Inflammatory macrophage treated with lipopolysaccharide for 1 hour (primary cell): Measurements from ENCODE around the gene FBXL13.
"Not testable (repeated sequence)": the region's sequence is repeated elsewhere in the genome, so short reads cannot be mapped to it uniquely, and the experiment has no call there.

Experiments
- DNase-seq, 2 donors: peaks; one replicate each; pipeline ENCODE4 v3.0.0-alpha.2; 2020 to 2022

Gene FBXL13

GRCh38 chr7:102931757-102932156, 142.8 kb downstream of the FBXL13 start:
- no peak for DNase-seq

DNA sequence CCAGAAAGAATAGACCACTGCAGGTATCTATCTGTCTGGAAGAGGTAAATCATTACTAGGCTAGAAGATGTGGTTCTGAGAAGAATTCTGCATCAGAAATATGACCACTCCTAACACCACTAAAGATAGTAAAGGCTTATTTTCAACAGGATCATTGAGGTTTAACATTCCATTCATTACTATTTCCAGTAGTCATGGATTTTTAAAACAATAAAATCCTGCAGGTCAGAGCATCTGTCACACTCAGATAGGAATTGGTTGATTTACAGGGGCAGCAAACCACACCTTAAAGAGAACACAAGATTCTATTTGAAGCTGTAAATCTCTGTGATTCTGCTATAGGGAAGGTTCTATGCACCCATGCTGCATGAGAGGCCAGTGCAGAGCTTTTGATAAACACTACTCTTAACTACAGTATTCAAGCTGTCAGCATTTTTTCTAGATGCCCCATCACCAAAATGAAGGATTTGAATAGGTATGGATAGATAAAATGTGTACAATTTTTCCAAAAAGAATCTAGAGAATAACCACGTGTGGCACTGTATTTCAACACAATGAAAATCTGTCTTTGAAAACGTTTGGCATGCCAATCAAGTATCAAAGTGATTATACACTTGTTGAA, 147.2 kb downstream of the FBXL13 start:
- no peak for DNase-seq

GRCh38 chr7:102926783-102927140, 147.8 kb downstream of the FBXL13 start:
- DNase-seq, result no peak

- DNase-seq, result no peak
Measured at GRCh38 chr7:102925976-102926782, 148.4 kb downstream of the FBXL13 start.

DNA sequence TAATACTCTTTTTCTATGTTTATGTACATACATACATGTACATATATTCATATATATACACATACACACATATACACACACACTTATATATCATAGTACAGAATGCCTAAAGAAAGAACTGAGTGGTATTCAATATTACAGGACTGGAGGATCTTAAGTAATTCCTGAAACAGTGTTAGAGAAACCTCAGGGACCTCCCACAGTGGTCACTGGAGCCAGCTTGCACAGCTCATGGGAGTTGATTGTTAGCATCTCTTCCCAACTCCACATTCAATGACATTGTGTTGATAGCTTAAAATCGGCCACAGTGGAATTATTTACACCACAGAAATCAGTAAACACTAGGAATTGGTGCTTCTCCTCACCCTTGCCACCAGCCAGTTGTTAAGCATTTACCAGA, 155.8 kb downstream of the FBXL13 start:
- DNase-seq, result no peak

GRCh38 chr7:102917436-102918353, 156.9 kb downstream of the FBXL13 start:
- DNase-seq, result no peak

DNA sequence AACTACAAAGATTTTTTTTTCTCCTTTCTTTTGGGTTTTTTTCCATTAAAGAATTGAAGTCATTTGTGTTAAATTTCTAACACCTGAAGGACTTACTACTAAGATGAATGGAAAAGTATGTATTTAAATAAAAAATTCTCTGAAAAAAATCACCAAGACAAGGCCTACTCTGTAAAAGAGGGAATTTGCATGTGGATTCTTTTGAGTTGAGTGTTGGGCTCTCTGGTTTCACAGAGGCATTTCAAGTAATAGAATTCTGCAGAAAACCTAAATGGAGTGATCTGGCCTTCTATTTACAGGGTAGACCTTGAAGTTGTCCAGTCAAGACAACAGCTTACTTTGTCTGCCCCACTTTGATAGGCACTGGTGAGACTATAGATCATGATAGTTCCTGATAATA, 157.7 kb downstream of the FBXL13 start:
- DNase-seq, result no peak

DNA sequence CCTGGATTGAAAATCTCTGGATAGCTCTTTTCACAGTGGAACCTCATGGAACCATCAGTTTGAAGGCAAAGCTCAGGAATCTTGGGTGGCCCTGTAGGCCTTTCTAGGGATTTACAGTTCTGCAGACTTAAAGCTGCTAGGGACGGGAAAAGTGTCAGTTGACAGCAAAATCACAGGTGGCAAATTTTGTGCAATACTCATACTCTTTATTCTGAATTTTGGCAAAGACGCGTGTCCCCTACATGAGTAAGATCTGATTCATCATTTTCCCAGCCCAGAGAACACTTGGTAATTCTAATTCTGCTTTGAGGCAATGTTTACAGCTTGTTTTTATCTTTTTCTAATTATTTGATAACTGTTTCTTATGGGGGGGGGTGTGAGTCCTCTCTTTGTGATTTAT, 158.2 kb downstream of the FBXL13 start:
- no peak for DNase-seq

DNA sequence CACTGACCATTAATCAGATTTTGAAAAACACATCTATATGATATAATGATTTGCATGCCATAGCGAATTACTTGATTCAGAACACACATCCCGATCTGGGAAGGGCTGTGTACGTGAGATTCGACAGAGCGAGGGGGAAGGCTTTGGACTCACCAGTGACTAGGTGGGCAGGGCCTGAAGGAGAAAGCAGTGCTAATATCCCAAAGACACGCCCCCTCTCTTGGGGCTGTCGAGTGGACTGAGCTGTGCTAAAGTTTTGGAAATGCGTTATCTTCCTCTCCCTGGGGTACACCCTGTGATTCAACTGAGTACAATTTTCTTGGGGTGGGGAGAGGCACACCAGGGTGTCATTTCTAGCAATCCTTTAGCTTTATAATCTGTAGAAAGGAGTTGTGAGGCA, 160.0 kb downstream of the FBXL13 start:
- no peak for DNase-seq

DNA sequence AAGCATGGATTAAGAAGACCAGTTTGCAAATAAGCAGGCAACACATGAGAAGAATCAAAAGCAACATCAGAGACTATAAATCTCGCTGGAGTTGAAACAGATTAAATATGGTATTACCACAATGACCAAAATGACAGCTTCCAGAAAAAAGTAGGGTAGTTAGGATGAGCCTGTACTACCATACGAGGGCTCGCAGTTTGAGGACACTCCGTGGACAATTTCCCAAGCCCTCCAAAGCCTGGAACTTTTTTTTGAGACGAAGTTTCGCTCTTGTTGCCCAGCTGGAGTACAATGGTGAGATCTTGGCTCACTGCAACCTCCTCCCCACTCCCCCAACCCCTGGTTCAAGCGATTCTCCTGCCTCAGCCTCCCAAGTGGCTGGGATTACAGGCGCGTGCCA, 160.8 kb downstream of the FBXL13 start:
- no peak for DNase-seq

GRCh38 chr7:102912742-102913141, 161.9 kb downstream of the FBXL13 start, which contains the start of gene LRRC17:
Gene LRRC17 (plus strand): TSS chr7:102913000. CDS start chr7:102933914, 20,914 bp downstream.
- DNase-seq, result no peak

- no peak for DNase-seq
Measured at GRCh38 chr7:102908676-102909075, 165.9 kb downstream of the FBXL13 start.

GRCh38 chr7:102903576-102903975, 171.0 kb downstream of the FBXL13 start:
- not testable (repeated sequence) for DNase-seq

- not testable (repeated sequence) for DNase-seq
Measured at GRCh38 chr7:102902052-102902451, 172.5 kb downstream of the FBXL13 start.

- DNase-seq, result peak; percentile 32 to 45
Measured at GRCh38 chr7:102898532-102898859, 176.1 kb downstream of the FBXL13 start.

DNA sequence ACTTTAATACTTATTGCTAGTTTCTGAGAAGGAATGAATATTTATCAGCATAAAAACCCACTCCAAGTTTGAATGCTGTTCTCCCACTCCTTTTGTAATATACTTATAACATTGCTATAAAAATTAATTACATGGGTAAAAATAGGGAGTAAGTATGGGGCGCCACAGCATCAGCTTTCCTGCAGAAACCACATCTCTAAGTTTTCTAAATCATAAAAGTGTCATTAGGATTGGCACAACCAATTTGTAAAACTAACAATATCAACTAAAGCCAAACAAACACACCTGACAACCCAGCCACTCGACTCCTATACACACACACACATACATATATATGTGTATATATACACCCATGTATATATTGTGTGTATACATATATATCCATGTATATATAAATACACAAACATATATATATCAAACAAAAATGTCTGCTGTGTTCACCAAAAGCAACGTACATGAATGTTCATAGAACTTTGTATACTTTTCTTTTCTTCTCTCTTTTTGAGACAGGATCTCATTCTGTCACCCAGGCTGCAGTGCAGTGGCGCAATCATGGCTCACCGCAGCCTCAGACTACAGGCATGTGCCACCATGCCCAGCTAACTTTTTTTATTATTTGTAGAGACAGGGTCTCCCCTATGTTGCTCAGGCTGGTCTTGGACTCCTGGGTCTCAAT, 176.6 kb downstream of the FBXL13 start:
- DNase-seq, result peak in 1 of 2 donors; percentile 28

DNA sequence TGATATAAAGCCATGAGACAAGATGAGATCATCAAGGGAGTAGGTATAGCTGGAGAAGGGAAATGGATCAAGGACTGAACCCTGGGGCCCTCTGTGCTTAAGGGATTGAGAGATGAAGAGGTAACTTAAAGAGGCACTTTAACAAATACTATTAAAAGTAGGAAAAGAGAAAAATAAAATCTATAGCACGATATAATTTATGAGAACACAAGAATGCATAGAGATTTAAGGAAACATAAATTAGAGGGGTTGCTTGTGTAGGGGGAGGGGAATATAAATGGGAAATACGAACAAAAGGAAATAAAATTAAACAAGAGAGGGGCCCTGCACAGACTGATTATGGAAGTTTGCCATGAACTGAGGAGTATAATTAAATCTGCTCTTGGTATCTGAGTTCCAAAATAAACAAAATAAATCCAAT, 177.4 kb downstream of the FBXL13 start:
- DNase-seq, result no peak

GRCh38 chr7:102896585-102896984, 178.0 kb downstream of the FBXL13 start:
- peak in 1 of 2 donors; percentile 14 for DNase-seq

DNA sequence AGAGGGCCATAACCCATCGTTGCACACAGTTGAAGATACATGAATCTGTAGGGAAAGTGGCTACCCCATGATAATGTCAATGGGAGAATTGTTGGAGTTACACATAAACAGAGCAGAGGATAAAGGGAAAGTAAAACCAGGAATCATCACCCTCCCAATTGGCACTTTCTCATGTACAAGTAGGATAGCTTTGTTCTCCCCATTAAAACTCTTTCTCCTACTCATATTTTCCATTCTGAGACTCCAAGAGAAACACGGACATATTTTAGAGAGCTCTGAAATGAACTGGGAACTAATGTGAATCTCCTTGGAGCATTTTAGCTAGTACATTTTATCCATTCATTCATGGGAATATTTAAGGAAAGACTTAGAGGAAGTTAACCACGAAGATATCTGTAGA, 179.0 kb downstream of the FBXL13 start:
- DNase-seq, result no peak

DNA sequence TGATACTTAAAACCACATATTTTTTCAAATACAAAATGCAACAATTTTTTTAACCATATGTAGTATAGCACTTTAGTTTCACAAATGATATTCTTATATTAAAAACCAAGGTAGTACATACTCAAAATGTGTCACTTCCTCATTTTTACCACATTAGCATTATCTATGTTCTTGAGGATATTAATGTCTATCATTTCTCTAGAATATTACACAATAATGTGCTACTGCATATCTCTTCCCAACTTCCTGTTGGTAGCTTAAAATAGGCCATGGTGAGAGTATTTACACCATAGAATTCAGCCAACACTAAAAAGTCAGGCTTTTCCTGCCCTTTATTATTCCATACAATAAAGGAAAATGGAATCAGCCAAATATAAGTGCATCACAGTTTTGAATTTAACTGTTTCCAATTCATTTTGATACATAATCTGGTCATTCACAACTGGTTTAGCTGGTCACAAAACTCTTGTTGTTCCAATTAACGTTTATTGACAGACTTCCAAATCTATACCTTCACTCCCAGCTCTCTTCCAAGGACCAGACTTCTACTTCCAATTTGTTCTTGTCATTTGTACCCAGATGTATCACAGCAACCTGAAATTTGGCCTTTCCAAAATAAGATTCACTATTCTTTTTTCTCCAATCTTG, 181.8 kb downstream of the FBXL13 start:
- DNase-seq, result peak; percentile 44 to 52

GRCh38 chr7:102891693-102892261, 182.8 kb downstream of the FBXL13 start:
- no peak for DNase-seq
